Activated CD4-positive, alpha-beta T cell treated with anti-CD3 and anti-CD28 coated beads, Interleukin-2, amount 10 ng/mL, durations not matched to agents 7 days and 5 days (primary cell): ENCODE measurements around the gene TACC2. TPM values are rescaled to one million over a fixed set of nuclear protein-coding genes. Genes with fewer than 3 reads are reported as not detected.

Experiments
- CTCF ChIA-PET: fragments of 350-600 bp; sonication (Branson Sonifier 250); formaldehyde crosslinking; loops from one replicate; lab custom pipeline; 2021; ENCODE audit warnings: antibody characterized with exemption; lab: Charles Lee
- POLR2A ChIA-PET: fragments of 350-600 bp; sonication (Branson Sonifier 250); formaldehyde crosslinking; loops from one replicate; lab custom pipeline; 2021; ENCODE audit warnings: antibody characterized with exemption; lab: Charles Lee
- DNase-seq: peaks from one replicate; pipeline ENCODE4 v3.0.0-alpha.2; 2020
- H3K27ac Mint-ChIP-seq: one replicate; pipeline ENCODE4 v1.8.0; 2021; ENCODE audit warnings: mild to moderate bottlenecking, moderate library complexity, mixed read lengths
- H3K27me3 Mint-ChIP-seq: one replicate; pipeline ENCODE4 v1.8.0; 2021; ENCODE audit warnings: mixed read lengths
- H3K36me3 Mint-ChIP-seq: one replicate; pipeline ENCODE4 v1.8.0; 2021; ENCODE audit warnings: low read depth, mixed read lengths
- H3K4me1 Mint-ChIP-seq: one replicate; pipeline ENCODE4 v1.8.0; 2021; ENCODE audit warnings: mixed read lengths
- H3K4me3 Mint-ChIP-seq: one replicate; pipeline ENCODE4 v1.8.0; 2021; ENCODE audit warnings: mild to moderate bottlenecking, moderate library complexity, mixed read lengths
- H3K9me3 Mint-ChIP-seq: one replicate; pipeline ENCODE4 v1.8.0; 2021; ENCODE audit warnings: mixed read lengths
- total RNA-seq, 2 experiments: library from RNA; stranded (reverse); gene quantifications; one replicate each; pipeline ENCODE4 v1.2.3, GENCODE V29; 2021

The TACC2 gene
- total RNA-seq, 2 experiments from 2014 or later: not detected

GRCh38 chr10:122120008-122120744 lies 131.2 kb downstream of the TACC2 start:
- no peaks in the 10 kb centered on the region for H3K4me1 Mint-ChIP-seq
- POLR2A ChIA-PET: no interaction called here
- CTCF ChIA-PET: no interaction called here

GRCh38 chr10:122121059-122121458 lies 132.1 kb downstream of the TACC2 start:
- CTCF ChIA-PET: interaction anchor here (0.5 kb wide), 1 partner anchor 46 kb away, joined by 3 read pairs; no protein-coding TSS in a partner anchor
- Mint-ChIP-seq H3K27me3 (peaks cover 10% of the 10 kb centered on the region), H3K4me3 (no peak overlapping the region), H3K4me1 (no peaks in the 10 kb centered on the region), H3K36me3 (no peaks in the 10 kb centered on the region), H3K9me3 (no peaks in the 10 kb centered on the region), H3K27ac (no peak overlapping the region)
- no peak for DNase-seq
- POLR2A ChIA-PET: no interaction called here

More at GRCh38 chr10:122120008-122120744, 131.2 kb downstream of the TACC2 start:
- Mint-ChIP-seq H3K9me3 (no peaks in the 10 kb centered on the region), H3K27me3 (peaks cover 17% of the 10 kb centered on the region), H3K27ac (no peak overlapping the region), H3K4me3 (no peak overlapping the region), H3K36me3 (no peaks in the 10 kb centered on the region)
- DNase-seq: no peak

GRCh38 chr10:122122493-122122892 lies 133.5 kb downstream of the TACC2 start:
- Mint-ChIP-seq H3K36me3 (no peaks in the 10 kb centered on the region), H3K27me3 (peaks cover 2% of the 10 kb centered on the region), H3K27ac (no peak overlapping the region), H3K9me3 (no peaks in the 10 kb centered on the region), H3K4me1 (no peaks in the 10 kb centered on the region), H3K4me3 (no peak overlapping the region)
- CTCF ChIA-PET: interaction anchor here (0.6 kb wide), 1 partner anchor 34 kb away, joined by 5 read pairs; no protein-coding TSS in a partner anchor
- DNase-seq: no peak
- POLR2A ChIA-PET: no interaction called here

GRCh38 chr10:122123186-122123585 lies 134.2 kb downstream of the TACC2 start:
- no peak overlapping the region for H3K27ac Mint-ChIP-seq
- H3K9me3 Mint-ChIP-seq: no peaks in the 10 kb centered on the region
- H3K27me3 Mint-ChIP-seq: no peaks in the 10 kb centered on the region
- no peaks in the 10 kb centered on the region for H3K4me1 Mint-ChIP-seq
- H3K4me3 Mint-ChIP-seq: no peak overlapping the region
- no peak for DNase-seq
- CTCF ChIA-PET: no interaction called here
- no peaks in the 10 kb centered on the region for H3K36me3 Mint-ChIP-seq
- POLR2A ChIA-PET: no interaction called here

GRCh38 chr10:122124342-122124741 lies 135.4 kb downstream of the TACC2 start:
- no peaks in the 10 kb centered on the region for H3K27me3 Mint-ChIP-seq
- no peaks in the 10 kb centered on the region for H3K36me3 Mint-ChIP-seq
- CTCF ChIA-PET: no interaction called here
- POLR2A ChIA-PET: interaction anchor here (0.7 kb wide), 1 partner anchor 814 kb away, joined by 4 read pairs; no protein-coding TSS in a partner anchor
- H3K4me1 Mint-ChIP-seq: no peaks in the 10 kb centered on the region
- no peak overlapping the region for H3K4me3 Mint-ChIP-seq
- DNase-seq: no peak
- no peak overlapping the region for H3K27ac Mint-ChIP-seq
- H3K9me3 Mint-ChIP-seq: no peaks in the 10 kb centered on the region

GRCh38 chr10:122124808-122125207 lies 135.8 kb downstream of the TACC2 start:
- no peaks in the 10 kb centered on the region for H3K36me3 Mint-ChIP-seq
- POLR2A ChIA-PET: no interaction called here
- H3K9me3 Mint-ChIP-seq: no peaks in the 10 kb centered on the region
- no peak overlapping the region for H3K27ac Mint-ChIP-seq
- H3K4me1 Mint-ChIP-seq: no peaks in the 10 kb centered on the region
- no peaks in the 10 kb centered on the region for H3K27me3 Mint-ChIP-seq
- no peak for DNase-seq
- CTCF ChIA-PET: no interaction called here
- no peak overlapping the region for H3K4me3 Mint-ChIP-seq

- Mint-ChIP-seq H3K4me3 (no peak overlapping the region), H3K36me3 (no peaks in the 10 kb centered on the region), H3K27ac (no peak overlapping the region), H3K27me3 (no peaks in the 10 kb centered on the region), H3K4me1 (no peaks in the 10 kb centered on the region), H3K9me3 (no peaks in the 10 kb centered on the region)
- POLR2A ChIA-PET: no interaction called here
- DNase-seq: no peak
- CTCF ChIA-PET: no interaction called here
Observed at GRCh38 chr10:122126763-122127659, 138.0 kb downstream of the TACC2 start.

GRCh38 chr10:122127943-122128342 lies 139.0 kb downstream of the TACC2 start:
- Mint-ChIP-seq H3K4me3 (no peak overlapping the region), H3K36me3 (no peaks in the 10 kb centered on the region), H3K9me3 (no peaks in the 10 kb centered on the region), H3K27me3 (no peaks in the 10 kb centered on the region), H3K4me1 (no peaks in the 10 kb centered on the region), H3K27ac (no peak overlapping the region)
- ChIA-PET POLR2A (no interaction called here), CTCF (no interaction called here)
- DNase-seq: no peak

GRCh38 chr10:122128357-122128756 lies 139.4 kb downstream of the TACC2 start:
- ChIA-PET CTCF (no interaction called here), POLR2A (no interaction called here)
- Mint-ChIP-seq H3K4me1 (no peaks in the 10 kb centered on the region), H3K27me3 (no peaks in the 10 kb centered on the region), H3K9me3 (no peaks in the 10 kb centered on the region), H3K36me3 (no peaks in the 10 kb centered on the region), H3K27ac (no peak overlapping the region), H3K4me3 (no peak overlapping the region)
- DNase-seq: no peak

GRCh38 chr10:122130474-122131110 lies 141.6 kb downstream of the TACC2 start:
- H3K27ac Mint-ChIP-seq: no peak overlapping the region
- CTCF ChIA-PET: no interaction called here
- H3K4me3 Mint-ChIP-seq: no peak overlapping the region
- H3K4me1 Mint-ChIP-seq: no peaks in the 10 kb centered on the region
- no peak for DNase-seq
- no peaks in the 10 kb centered on the region for H3K36me3 Mint-ChIP-seq
- no peaks in the 10 kb centered on the region for H3K9me3 Mint-ChIP-seq
- no peaks in the 10 kb centered on the region for H3K27me3 Mint-ChIP-seq
- POLR2A ChIA-PET: no interaction called here

- H3K9me3 Mint-ChIP-seq: no peaks in the 10 kb centered on the region
- H3K36me3 Mint-ChIP-seq: no peaks in the 10 kb centered on the region
- H3K4me1 Mint-ChIP-seq: no peaks in the 10 kb centered on the region
- no peaks in the 10 kb centered on the region for H3K27me3 Mint-ChIP-seq
- no peak for DNase-seq
- H3K27ac Mint-ChIP-seq: no peak overlapping the region
- POLR2A ChIA-PET: no interaction called here
- no peak overlapping the region for H3K4me3 Mint-ChIP-seq
- CTCF ChIA-PET: no interaction called here
Observed at GRCh38 chr10:122132331-122132755, 143.4 kb downstream of the TACC2 start.

GRCh38 chr10:122132882-122133565 lies 144.1 kb downstream of the TACC2 start:
- Mint-ChIP-seq H3K27ac (no peak overlapping the region), H3K36me3 (no peaks in the 10 kb centered on the region), H3K4me3 (no peak overlapping the region), H3K4me1 (no peaks in the 10 kb centered on the region), H3K9me3 (no peaks in the 10 kb centered on the region), H3K27me3 (no peaks in the 10 kb centered on the region)
- no peak for DNase-seq
- ChIA-PET CTCF (no interaction called here), POLR2A (no interaction called here)
